Measurements from ENCODE around the gene PPM1B.
"Not testable (repeated sequence)": the region's sequence is repeated elsewhere in the genome, so short reads cannot be mapped to it uniquely, and the experiment has no call there.

PPM1B gene

DNA sequence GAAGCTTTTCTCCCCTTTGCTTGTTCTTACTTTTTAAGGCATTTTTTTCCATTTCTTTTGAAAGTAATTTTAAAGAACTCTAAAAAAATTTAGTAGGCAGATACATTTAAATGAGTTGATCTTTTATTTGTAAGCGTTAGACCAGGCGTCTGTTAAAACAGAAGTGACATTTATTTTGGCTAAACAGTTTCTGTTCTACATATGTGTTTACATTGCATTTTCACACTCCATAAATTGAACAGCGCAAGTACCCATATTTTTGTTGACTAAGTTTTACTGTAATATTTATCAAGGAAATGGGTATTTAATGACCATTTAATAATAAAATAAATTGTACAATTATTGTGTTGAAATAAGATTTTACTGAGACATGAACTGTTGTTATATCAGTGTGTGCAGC is 21.9 kb downstream of the PPM1B start:
- no peaks in the 10 kb centered on the region for H3K4me1 ChIP-seq (ENCODE audit: insufficient read depth, low read length)
- no peak overlapping the region for H3K4me3 ChIP-seq (ENCODE audit: low read length)
- no peaks in the 10 kb centered on the region for H3K27me3 ChIP-seq (ENCODE audit: insufficient read depth, low read length)
- H3K36me3 ChIP-seq (ENCODE audit: insufficient read depth, low read length), result no peaks in the 10 kb centered on the region
- H3K9me3 ChIP-seq (ENCODE audit: low read length), result peaks cover 6% of the 10 kb centered on the region
- no peak overlapping the region for H2AFZ ChIP-seq (ENCODE audit: low read depth, low read length)

DNA sequence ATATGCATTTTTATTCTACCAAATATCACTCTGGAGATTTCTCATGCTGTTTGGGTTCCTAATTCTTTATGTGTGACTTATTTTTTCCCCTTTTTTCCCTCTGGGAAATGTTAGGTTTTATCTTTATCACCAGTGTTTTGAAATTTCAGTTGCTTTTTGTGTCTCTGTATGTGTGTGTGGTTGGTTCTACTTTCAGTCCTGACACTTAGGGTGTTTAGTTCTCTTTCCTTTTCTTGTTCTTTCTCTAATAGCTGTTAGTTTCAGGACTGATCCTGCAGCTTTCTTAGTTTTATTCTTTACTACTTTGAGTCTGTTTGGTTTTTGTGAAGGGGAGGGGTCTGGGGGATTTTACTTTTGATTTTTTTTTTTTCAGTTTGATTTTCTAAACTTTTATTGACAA is 23.1 kb downstream of the PPM1B start:
- Histone ChIP-seq H3K36me3 (ENCODE audit: insufficient read depth, low read length) (peaks cover 5% of the 10 kb centered on the region), H3K27me3 (ENCODE audit: insufficient read depth, low read length) (no peaks in the 10 kb centered on the region), H3K9me3 (ENCODE audit: low read length) (peaks cover 4% of the 10 kb centered on the region), H3K4me3 (ENCODE audit: low read length) (no peak overlapping the region), H2AFZ (ENCODE audit: low read depth, low read length) (no peak overlapping the region), H3K4me1 (ENCODE audit: insufficient read depth, low read length) (no peaks in the 10 kb centered on the region)

DNA sequence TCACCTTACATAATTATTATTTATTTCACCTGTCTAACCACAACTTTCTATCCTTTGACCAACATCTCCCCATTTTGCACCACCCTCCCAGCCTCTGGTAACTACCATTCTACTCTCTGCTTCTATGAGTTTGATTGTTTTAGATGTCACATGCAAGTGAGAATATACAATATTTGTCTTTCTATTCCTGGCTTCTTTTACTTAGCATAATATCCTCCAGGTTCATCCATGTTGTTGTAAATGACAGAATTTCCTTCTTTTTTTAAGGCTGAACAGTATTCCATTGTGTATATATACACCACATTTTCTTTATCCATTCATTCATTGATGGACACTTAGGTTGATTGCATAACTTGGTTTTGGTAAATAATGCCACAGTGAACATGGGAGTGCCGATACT is 24.0 kb downstream of the PPM1B start:
- H3K4me1 ChIP-seq (ENCODE audit: insufficient read depth, low read length), result no peaks in the 10 kb centered on the region
- H3K36me3 ChIP-seq (ENCODE audit: insufficient read depth, low read length), result peaks cover 5% of the 10 kb centered on the region
- H3K4me3 ChIP-seq (ENCODE audit: low read length), result no peak overlapping the region
- no peaks in the 10 kb centered on the region for H3K27me3 ChIP-seq (ENCODE audit: insufficient read depth, low read length)
- no peak overlapping the region for H2AFZ ChIP-seq (ENCODE audit: low read depth, low read length)
- H3K9me3 ChIP-seq (ENCODE audit: low read length), result no peaks in the 10 kb centered on the region

DNA sequence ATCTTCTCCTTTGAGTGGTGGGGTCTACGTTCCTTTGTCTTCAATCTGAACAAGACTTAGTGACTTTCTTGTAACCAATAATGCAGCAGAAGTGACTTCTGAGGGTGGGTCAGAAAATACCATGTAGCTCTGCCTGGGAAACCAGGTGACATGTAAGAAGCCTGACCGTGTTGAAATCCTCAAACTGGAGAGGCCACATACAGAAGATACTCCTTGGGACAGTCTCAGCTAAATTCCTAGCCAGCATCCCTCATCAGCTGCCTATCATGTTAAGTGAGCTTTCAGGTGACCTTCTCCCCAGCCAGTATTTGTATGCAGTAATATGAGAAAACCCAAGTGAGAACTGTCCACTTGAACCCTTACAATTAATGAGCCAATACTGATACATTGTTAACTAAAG is 27.0 kb downstream of the PPM1B start:
- peaks cover 5% of the 10 kb centered on the region for H3K36me3 ChIP-seq (ENCODE audit: insufficient read depth, low read length)
- no peaks in the 10 kb centered on the region for H3K27me3 ChIP-seq (ENCODE audit: insufficient read depth, low read length)
- H3K4me1 ChIP-seq (ENCODE audit: insufficient read depth, low read length), result no peaks in the 10 kb centered on the region
- no peak overlapping the region for H3K4me3 ChIP-seq (ENCODE audit: low read length)
- no peaks in the 10 kb centered on the region for H3K9me3 ChIP-seq (ENCODE audit: low read length)
- H2AFZ ChIP-seq (ENCODE audit: low read depth, low read length), result no peak overlapping the region

DNA sequence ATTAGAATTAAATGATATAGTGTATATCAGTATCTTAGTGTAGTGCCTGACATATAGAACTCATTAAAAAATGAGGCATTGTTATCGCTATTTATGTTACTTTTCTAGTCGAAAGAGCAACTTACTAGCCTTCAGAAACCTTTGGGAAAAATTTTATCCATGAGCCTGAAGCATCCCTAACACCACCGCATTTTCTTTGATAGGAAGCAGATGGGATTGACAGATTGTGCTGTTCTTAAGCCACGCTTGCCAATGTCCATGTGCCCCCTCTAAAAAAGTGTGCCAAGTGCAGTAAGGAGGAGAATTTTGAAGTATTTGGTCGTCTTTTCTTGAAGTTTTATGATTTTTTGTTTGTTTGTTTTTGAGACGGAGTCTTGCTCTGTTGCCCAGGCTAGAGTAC is 29.1 kb downstream of the PPM1B start:
- Histone ChIP-seq H3K36me3 (ENCODE audit: insufficient read depth, low read length) (peaks cover 13% of the 10 kb centered on the region), H3K9me3 (ENCODE audit: low read length) (no peaks in the 10 kb centered on the region), H2AFZ (ENCODE audit: low read depth, low read length) (no peak overlapping the region), H3K27me3 (ENCODE audit: insufficient read depth, low read length) (no peaks in the 10 kb centered on the region), H3K4me1 (ENCODE audit: insufficient read depth, low read length) (no peaks in the 10 kb centered on the region), H3K4me3 (ENCODE audit: low read length) (no peak overlapping the region)

DNA sequence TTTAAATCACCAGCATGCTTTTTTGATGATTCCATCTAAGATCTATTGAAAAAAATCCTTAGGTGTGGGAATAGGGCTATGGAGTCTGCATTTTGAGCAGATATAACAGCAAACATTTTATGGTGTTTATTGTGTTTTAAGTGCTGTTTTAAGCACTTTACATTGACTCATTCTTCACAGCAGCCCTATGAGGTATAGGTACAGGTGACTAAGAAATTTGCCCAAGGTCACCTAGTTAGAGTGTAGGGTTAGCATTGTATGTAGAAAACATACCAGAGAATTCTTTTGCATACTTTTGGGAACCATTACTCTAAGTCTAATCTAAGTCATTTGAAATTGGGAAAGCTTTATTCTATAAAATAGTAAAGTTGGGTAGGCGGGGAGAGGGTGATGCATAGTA is 31.3 kb downstream of the PPM1B start:
- Histone ChIP-seq H3K4me1 (ENCODE audit: insufficient read depth, low read length) (no peaks in the 10 kb centered on the region), H3K9me3 (ENCODE audit: low read length) (no peaks in the 10 kb centered on the region), H3K4me3 (ENCODE audit: low read length) (no peak overlapping the region), H2AFZ (ENCODE audit: low read depth, low read length) (no peak overlapping the region), H3K36me3 (ENCODE audit: insufficient read depth, low read length) (peaks cover 18% of the 10 kb centered on the region), H3K27me3 (ENCODE audit: insufficient read depth, low read length) (no peaks in the 10 kb centered on the region)

DNA sequence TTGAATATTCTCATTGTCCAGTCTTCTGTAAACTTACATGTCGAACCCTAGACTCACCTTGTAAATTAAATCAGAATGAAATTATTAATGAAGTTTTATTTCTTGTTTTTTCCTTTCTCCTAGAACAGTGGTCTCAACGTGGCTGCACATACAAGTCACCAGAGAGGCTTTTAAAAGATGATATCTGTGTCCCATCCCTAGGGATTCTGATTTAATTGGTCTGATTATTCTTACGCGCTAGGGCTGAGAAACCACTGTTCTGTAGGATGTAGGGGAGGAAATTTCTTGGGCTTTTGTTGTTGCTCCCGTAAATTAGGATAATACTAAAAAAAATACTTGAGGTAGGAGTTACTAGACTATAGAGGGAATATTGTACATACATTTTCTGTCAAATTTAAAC is 32.1 kb downstream of the PPM1B start:
- Histone ChIP-seq H3K36me3 (ENCODE audit: insufficient read depth, low read length) (peaks cover 18% of the 10 kb centered on the region), H3K9me3 (ENCODE audit: low read length) (no peaks in the 10 kb centered on the region), H3K27me3 (ENCODE audit: insufficient read depth, low read length) (no peaks in the 10 kb centered on the region), H3K4me1 (ENCODE audit: insufficient read depth, low read length) (no peaks in the 10 kb centered on the region), H2AFZ (ENCODE audit: low read depth, low read length) (no peak overlapping the region), H3K4me3 (ENCODE audit: low read length) (no peak overlapping the region)

DNA sequence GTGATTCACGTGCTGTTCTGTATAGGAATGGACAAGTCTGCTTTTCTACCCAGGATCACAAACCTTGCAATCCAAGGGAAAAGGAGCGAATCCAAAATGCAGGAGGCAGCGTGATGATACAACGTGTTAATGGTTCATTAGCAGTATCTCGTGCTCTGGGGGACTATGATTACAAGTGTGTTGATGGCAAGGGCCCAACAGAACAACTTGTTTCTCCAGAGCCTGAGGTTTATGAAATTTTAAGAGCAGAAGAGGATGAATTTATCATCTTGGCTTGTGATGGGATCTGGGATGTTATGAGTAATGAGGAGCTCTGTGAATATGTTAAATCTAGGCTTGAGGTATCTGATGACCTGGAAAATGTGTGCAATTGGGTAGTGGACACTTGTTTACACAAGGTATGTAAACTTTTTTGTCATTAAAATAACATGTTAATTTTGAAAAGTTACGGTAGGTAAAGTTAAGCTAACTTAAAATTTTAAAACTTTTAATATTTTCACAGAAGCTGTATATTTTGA is 33.0 kb downstream of the PPM1B start:
- H3K4me1 ChIP-seq (ENCODE audit: insufficient read depth, low read length), result no peaks in the 10 kb centered on the region
- no peak overlapping the region for H2AFZ ChIP-seq (ENCODE audit: low read depth, low read length)
- no peaks in the 10 kb centered on the region for H3K9me3 ChIP-seq (ENCODE audit: low read length)
- H3K27me3 ChIP-seq (ENCODE audit: insufficient read depth, low read length), result no peaks in the 10 kb centered on the region
- H3K36me3 ChIP-seq (ENCODE audit: insufficient read depth, low read length), result peaks cover 13% of the 10 kb centered on the region
- no peak overlapping the region for H3K4me3 ChIP-seq (ENCODE audit: low read length)

DNA sequence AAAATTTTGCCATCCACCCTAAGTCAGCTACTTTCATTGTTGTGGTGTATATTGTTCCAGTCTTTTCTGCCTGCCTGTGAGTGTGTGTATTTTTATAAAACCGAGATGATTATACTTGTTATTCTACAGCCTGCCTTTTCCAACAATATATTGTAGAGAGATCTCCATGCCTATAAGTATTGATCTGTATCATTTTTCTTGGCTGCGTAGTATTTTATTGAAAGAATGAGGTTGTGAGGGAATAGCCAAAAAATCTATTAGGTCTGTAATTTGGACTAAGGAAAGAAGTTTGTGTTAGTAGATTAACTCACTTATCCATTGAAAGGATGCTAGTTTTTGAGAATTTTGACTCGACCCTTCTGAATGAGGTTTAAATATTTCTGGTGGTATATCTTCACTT is 34.9 kb downstream of the PPM1B start:
- H3K4me3 ChIP-seq (ENCODE audit: low read length), result no peak overlapping the region
- H3K9me3 ChIP-seq (ENCODE audit: low read length), result no peaks in the 10 kb centered on the region
- H3K36me3 ChIP-seq (ENCODE audit: insufficient read depth, low read length), result peaks cover 13% of the 10 kb centered on the region
- no peaks in the 10 kb centered on the region for H3K4me1 ChIP-seq (ENCODE audit: insufficient read depth, low read length)
- no peak overlapping the region for H2AFZ ChIP-seq (ENCODE audit: low read depth, low read length)
- H3K27me3 ChIP-seq (ENCODE audit: insufficient read depth, low read length), result no peaks in the 10 kb centered on the region

DNA sequence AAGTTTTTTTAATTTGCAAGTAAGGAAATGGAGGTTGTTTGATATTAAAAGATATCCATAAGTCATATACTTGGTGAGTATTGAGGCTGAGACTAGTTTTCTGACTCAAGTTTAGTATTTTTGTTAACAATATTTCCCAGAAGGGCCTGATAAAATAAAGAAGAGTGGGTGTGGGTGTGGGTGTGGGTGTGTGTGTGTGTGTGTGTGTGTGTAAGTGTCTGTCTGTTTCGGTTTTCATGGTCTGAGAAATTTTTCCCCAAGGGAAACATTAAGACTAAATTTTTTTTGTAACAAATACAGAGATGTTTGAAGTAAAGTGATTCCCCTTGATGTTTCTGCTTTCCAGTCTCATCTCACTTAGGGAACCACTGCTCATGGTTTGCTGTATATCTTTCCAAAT is 36.5 kb downstream of the PPM1B start:
- no peak overlapping the region for H2AFZ ChIP-seq (ENCODE audit: low read depth, low read length)
- peaks cover under 1% of the 10 kb centered on the region for H3K9me3 ChIP-seq (ENCODE audit: low read length)
- H3K4me1 ChIP-seq (ENCODE audit: insufficient read depth, low read length), result no peaks in the 10 kb centered on the region
- no peak overlapping the region for H3K4me3 ChIP-seq (ENCODE audit: low read length)
- no peaks in the 10 kb centered on the region for H3K27me3 ChIP-seq (ENCODE audit: insufficient read depth, low read length)
- H3K36me3 ChIP-seq (ENCODE audit: insufficient read depth, low read length), result peaks cover 18% of the 10 kb centered on the region

DNA sequence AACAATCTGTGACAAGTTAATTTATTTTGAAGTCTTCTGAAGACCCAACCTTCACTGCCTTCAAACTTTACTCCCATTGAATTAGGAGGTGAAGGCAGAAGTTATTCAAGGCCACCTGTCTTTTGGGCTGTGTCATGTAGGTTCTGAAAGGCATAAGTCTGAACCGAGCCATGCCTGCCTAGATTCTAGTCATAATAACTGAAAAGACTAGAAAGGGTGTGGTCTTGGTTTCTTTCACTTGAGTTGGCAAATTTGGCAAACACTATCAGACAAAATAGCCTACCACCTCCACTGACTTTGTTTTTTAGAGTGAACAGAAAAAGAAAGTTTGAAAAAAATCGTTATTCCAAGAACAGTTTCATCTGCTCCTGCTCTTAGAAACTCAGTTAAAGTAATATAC is 38.4 kb downstream of the PPM1B start:
- H3K36me3 ChIP-seq (ENCODE audit: insufficient read depth, low read length), result peaks cover 20% of the 10 kb centered on the region
- H3K27me3 ChIP-seq (ENCODE audit: insufficient read depth, low read length), result no peaks in the 10 kb centered on the region
- H3K4me3 ChIP-seq (ENCODE audit: low read length), result no peak overlapping the region
- no peak overlapping the region for H2AFZ ChIP-seq (ENCODE audit: low read depth, low read length)
- H3K4me1 ChIP-seq (ENCODE audit: insufficient read depth, low read length), result no peaks in the 10 kb centered on the region
- H3K9me3 ChIP-seq (ENCODE audit: low read length), result peaks cover 4% of the 10 kb centered on the region

DNA sequence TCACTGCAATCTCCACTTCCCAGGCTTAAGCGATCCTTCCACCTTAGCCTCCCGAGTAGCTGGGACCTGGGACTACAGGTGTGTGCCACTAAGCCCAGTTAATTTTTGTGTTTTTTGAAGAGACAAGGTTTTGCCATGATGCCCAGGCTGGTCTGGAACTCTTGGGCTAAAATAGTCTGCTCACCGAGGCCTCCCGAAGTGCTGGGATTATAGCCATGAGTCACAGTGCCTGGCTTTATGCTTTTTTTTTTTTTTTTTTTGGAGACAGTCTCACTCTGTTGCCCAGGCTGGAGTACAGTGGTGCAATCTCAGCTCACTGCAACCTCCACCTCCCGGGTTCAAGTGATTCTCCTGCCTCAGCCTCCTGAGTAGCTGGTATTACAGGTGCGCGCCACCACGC is 39.0 kb downstream of the PPM1B start:
- not testable (repeated sequence) for H2AFZ ChIP-seq (ENCODE audit: low read depth, low read length); H3K4me1 ChIP-seq (ENCODE audit: insufficient read depth, low read length); H3K27me3 ChIP-seq (ENCODE audit: insufficient read depth, low read length); H3K4me3 ChIP-seq (ENCODE audit: low read length); H3K9me3 ChIP-seq (ENCODE audit: low read length)
- H3K36me3 ChIP-seq (ENCODE audit: insufficient read depth, low read length), result peaks cover 24% of the 10 kb centered on the region

DNA sequence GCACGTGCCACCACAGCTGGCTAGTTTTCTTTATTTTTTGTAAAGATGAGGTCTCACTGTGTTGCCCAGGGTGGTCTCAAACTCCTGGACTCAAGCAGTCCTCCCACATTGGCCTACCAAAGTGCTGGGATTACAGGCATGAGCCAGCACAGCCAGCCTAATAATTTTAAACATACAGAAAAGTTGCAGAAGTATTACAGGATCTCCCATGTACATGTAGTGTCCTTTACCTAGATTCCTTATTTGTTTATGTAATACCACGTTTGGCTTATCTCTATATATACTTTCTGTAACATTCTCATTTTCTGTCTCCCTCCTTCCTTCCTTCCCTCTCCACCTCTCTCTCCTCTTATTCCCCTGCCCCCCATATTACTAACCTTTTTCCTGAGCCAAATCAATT is 41.7 kb downstream of the PPM1B start:
- no peak overlapping the region for H2AFZ ChIP-seq (ENCODE audit: low read depth, low read length)
- H3K27me3 ChIP-seq (ENCODE audit: insufficient read depth, low read length), result no peaks in the 10 kb centered on the region
- no peak overlapping the region for H3K4me3 ChIP-seq (ENCODE audit: low read length)
- no peaks in the 10 kb centered on the region for H3K4me1 ChIP-seq (ENCODE audit: insufficient read depth, low read length)
- H3K9me3 ChIP-seq (ENCODE audit: low read length), result peaks cover 4% of the 10 kb centered on the region
- peaks cover 20% of the 10 kb centered on the region for H3K36me3 ChIP-seq (ENCODE audit: insufficient read depth, low read length)

DNA sequence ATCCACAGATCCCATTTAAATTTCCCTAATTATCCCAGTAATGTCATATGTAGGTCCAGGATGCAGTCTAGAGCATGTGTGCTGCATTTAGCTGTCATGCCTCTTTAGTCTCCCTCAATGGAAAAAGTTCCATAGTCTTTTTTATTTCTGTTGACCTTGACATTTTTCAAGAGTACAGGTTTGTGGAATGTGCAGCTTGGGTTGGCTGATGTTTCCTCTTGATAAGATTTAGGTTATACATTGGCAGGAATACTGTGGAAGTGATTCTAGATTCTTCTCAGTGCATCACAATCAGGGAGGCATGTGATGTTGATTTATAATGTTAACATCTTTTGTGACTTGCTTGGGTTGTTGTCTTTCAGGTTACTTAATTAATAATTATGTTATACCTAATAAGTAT is 42.5 kb downstream of the PPM1B start:
- Histone ChIP-seq H3K9me3 (ENCODE audit: low read length) (peaks cover 4% of the 10 kb centered on the region), H3K4me1 (ENCODE audit: insufficient read depth, low read length) (no peaks in the 10 kb centered on the region), H3K36me3 (ENCODE audit: insufficient read depth, low read length) (peaks cover 20% of the 10 kb centered on the region)

More for the DNA sequence above, 42.5 kb downstream of the PPM1B start:
- no peak overlapping the region for H2AFZ ChIP-seq (ENCODE audit: low read depth, low read length)
- no peaks in the 10 kb centered on the region for H3K27me3 ChIP-seq (ENCODE audit: insufficient read depth, low read length)
- H3K4me3 ChIP-seq (ENCODE audit: low read length), result no peak overlapping the region

Data from neuron (in vitro differentiated cells).